ENCODE data around the gene PSMD2. TPM values are rescaled to one million over a fixed set of nuclear protein-coding genes. Genes with fewer than 3 reads are reported as not detected.
A peak's percentile ranks its signal among the peaks of the same experiment; 100 is the strongest.

PSMD2 gene
- total RNA-seq, 1 experiment from 2014 or later, result 344 TPM

- H3K27ac Mint-ChIP-seq, result peak overlapping the region in 2 of 3 experiments; percentile 58 to 66; a peak in 2 of 7 replicates
These were observed 18.2 kb downstream of the PSMD2 start for GRCh38 chr3:184317201-184317600.

More at GRCh38 chr3:184317201-184317600, 18.2 kb downstream of the PSMD2 start:
- Histone ChIP-seq H2AFZ (ENCODE audit: low read length) (no peak overlapping the region), H2BK5ac (ENCODE audit: insufficient read length, low read length) (no peak overlapping the region), H3K9me3 (ENCODE audit: control insufficient read depth, low read depth, low read length) (no peaks in the 10 kb centered on the region), H3K27me3 (ENCODE audit: insufficient read depth, low read length) (no peaks in the 10 kb centered on the region), H4K8ac (replicated peaks; ENCODE audit: insufficient read length, low read depth, low read length) (no peak overlapping the region), H2BK12ac (ENCODE audit: insufficient read length, low read depth, low read length) (no peak overlapping the region), H3K79me1 (ENCODE audit: insufficient read depth, low read depth, low read length, poor library complexity, severe bottlenecking) (peaks cover 6% of the 10 kb centered on the region), H2BK120ac (ENCODE audit: low read depth, low read length, poor library complexity, severe bottlenecking) (no peak overlapping the region), H3K27ac (ENCODE audit: insufficient read length, low read depth, low read length) (no peak overlapping the region), H3K56ac (ENCODE audit: insufficient read length, low read depth, low read length) (no peak overlapping the region), H4K20me1 (ENCODE audit: control insufficient read depth, insufficient read depth, insufficient read length) (no peaks in the 10 kb centered on the region), H3K79me2 (ENCODE audit: insufficient read depth, low read length) (peaks cover 42% of the 10 kb centered on the region), H3K23me2 (ENCODE audit: insufficient read length, low read depth, low read length, poor library complexity, severe bottlenecking) (peaks cover 10% of the 10 kb centered on the region), H3T11ph (ENCODE audit: low read length) (no peak overlapping the region), H4K91ac (ENCODE audit: insufficient read length, low read depth, low read length) (no peak overlapping the region), H2BK20ac (ENCODE audit: low read depth, low read length, poor library complexity, severe bottlenecking) (no peak overlapping the region), H3K18ac (ENCODE audit: insufficient read length, low read depth, low read length) (no peak overlapping the region), H2BK15ac (ENCODE audit: low read depth, low read length) (no peak overlapping the region), H3K9ac (ENCODE audit: extremely low read depth, insufficient read length, low read length) (peak overlapping the region; percentile 12), H3K4ac (ENCODE audit: low read depth, low read length) (no peak overlapping the region), H4K5ac (ENCODE audit: insufficient read length, low read depth, low read length) (no peak overlapping the region), H2AK5ac (ENCODE audit: insufficient read length, low read length) (no peak overlapping the region), H3K23ac (ENCODE audit: insufficient read length, low read depth, low read length) (no peak overlapping the region), H3K14ac (ENCODE audit: insufficient read depth, low read length) (no peak overlapping the region), H3K4me2 (ENCODE audit: insufficient read depth, insufficient read length, low read length) (peak overlapping the region; percentile 15), H3K4me1 (ENCODE audit: insufficient read depth, low read length) (peaks cover 8% of the 10 kb centered on the region; the same call in 1 of the 2 replicates)
- WGBS (ENCODE audit: extremely low coverage, insufficient read length, low lambda C conversion rate), result no CpG with 5 or more reads among the region's 5 CpGs
- no peaks in the 10 kb centered on the region for H3K9me3 Mint-ChIP-seq
- H3K4me1 Mint-ChIP-seq, result peaks cover 26 to 27% of the 10 kb centered on the region in 2 experiments
- TF ChIP-seq CTCF (conservative IDR thresholded peaks at IDR 0.05), result no peak
- H3K4me3 Mint-ChIP-seq, result peak overlapping the region; percentile 87 to 93; a peak in 4 of 5 replicates
- no peaks in the 10 kb centered on the region for H3K27me3 Mint-ChIP-seq (ENCODE audit: low read depth)
- no peak for DNase-seq
- peaks cover 40 to 63% (median 50%) of the 10 kb centered on the region in 3 experiments for H3K36me3 Mint-ChIP-seq (ENCODE audit: insufficient read depth in 1 of 3, low read depth in 3 of 3)
